ENCODE measurements around the gene SPAG9.
"Not testable (repeated sequence)": the region's sequence is repeated elsewhere in the genome, so short reads cannot be mapped to it uniquely, and the experiment has no call there.

SPAG9 gene

DNA sequence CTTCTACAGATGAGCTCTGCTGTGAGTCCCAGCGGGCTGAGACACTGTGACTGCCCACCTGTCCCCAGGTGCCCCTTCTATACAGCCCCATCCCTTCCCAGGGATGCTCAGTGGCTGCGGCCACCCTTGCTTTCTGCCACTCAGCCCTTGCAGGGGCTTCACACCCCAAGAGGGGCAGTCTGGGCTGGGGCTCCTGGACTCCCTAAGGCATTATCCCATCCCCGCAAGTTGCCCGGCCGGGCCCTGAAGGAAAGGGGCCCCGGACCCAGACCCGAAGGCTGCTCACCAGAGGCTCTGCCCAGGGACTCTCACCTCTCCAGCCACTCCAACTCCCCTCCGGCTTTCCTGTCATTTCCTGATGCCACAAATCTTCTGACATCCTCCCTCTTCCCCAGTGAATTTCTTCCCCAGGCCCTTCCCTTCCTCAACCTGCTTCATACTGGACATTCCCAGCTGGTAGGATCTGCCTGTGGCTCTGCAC lies 166.0 kb downstream of the SPAG9 start:
- no peak for DNase-seq (ENCODE audit: low spot score)

DNA sequence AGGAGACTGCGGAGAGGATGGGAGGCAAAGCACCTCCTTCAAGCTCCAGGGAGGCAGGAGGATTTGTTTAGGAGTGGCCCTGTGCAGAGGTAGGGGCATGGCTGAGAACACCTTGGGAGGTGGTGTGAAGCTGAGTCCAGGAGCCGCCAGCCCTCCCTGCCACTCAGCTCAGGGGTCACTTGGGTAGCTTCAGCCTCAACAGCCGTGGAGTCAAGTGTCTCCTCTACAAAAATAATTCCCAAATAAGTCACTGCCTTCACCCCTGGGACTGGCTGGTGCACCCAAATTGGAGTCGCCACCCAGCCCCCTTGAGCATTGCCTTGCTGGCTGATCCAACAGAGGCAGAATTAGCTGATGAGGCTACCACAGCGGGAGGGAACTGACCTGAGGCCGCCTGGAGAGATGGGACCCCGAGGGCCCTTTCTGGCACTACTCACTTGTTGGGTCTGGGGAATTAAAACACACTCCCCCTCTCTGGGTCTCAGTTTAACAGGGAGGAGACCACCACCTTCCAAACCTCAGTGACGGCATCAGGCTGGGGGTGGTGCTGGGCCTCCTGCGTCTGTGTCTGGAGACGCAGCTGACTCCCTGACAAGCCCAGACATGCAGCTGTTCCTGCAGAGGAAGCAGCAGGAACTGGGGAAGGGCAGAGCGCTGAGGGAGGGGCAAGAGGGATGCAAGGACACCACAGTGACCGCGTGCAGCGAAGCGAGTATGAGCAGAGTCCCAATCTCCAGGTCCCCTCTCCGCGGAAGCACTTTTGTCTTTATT lies 166.7 kb downstream of the SPAG9 start:
- no peak for DNase-seq (ENCODE audit: low spot score)

DNA sequence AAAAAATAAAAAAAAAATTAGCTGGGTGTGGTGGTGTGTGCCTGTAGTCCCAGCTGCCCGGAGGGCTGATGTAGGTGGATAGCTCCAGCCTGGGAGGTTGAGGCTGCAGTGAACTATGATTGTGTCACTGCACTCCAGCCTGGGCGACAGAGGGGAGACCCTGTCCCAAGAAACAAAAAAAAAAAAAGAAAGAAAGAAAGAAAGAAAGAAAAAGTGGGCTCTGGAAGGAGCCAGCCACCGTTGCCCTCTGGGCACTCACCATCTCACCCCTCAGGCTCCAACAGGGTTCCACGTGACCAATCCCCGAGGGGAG lies 167.2 kb downstream of the SPAG9 start:
- DNase-seq (ENCODE audit: low spot score) = no peak

DNA sequence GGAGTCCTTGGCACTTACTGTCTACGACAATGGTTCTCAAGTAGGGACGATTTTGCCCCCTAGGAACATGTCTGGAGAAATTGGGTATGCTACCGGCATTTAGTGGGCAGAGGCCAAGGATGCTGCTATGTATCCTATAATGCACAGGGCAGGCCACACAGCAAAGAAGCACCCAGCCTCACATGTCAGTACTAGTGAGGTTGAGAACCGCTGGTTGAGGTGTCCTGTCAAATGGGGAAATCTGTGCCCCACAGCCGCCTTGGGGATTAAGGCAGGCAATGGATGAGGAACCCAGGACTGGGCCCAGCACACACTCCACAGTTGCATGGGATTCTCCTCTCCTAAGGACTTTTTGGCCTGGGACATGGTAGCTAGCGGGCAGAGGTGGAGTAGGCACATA lies 167.8 kb downstream of the SPAG9 start:
- no peak for DNase-seq (ENCODE audit: low spot score)

DNA sequence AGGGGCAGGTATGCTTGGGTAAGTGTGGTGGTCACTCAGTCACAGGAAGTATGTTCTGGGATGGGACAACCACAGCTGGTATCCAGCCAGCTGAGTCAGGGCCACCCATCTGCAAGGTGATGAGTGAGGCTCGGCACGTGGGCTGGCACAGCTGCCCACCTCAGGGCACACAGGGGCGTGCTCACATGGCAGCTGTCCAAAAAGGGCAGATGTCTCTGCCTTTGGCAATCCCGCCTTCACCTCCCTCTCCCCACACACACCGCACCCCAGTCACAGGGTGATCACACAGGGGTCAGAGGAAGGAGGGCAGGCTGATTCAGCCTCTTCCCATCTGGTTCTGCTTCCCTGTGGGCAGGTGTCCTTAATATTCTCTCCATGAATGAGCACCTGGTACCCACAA lies 168.7 kb downstream of the SPAG9 start:
- peak; percentile 62 for DNase-seq (ENCODE audit: low spot score)

DNA sequence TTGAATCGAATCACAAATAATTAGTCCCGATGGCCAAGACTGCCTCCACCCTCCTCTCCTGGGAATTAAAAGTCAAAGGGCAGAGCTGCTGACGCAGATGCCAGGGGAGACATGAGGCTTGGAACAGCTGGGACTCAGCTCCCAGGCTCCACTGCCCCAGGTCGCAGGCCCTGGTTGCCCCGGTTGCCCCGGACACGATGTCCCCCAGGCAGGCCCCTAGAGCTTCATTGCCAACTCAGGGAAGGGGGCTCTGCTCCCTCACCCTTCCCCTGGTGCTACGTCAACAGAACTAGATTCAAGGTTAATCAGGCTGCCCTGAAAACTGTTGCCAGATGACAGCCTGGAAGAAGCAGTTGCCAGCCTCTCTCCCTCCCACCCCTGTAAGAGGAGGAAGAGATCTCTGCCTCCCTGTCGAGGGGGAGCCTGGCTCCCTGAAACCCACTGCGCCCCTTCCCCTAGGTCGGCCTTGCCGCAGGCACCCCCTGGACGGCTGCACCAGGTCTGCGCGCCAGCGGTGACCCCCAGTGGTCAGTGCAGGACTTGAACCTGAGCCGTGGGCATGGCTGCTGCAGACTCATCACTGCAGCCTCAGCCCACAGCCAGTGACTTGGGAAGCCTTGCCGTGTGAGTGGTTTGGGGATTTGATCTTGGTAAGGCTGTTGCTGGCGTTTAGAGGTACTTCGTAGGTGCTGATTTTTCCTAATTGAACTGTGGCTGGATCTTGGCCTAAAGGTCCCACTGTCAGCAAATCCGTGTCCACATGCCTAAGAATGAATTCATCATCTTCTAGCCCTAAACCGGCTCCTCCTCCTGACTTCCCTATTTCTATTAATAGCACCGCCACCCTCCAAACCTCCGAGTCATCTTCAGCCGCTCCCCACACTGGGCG lies 170.4 kb downstream of the SPAG9 start:
- DNase-seq (ENCODE audit: low spot score) = peak; percentile 53

DNA sequence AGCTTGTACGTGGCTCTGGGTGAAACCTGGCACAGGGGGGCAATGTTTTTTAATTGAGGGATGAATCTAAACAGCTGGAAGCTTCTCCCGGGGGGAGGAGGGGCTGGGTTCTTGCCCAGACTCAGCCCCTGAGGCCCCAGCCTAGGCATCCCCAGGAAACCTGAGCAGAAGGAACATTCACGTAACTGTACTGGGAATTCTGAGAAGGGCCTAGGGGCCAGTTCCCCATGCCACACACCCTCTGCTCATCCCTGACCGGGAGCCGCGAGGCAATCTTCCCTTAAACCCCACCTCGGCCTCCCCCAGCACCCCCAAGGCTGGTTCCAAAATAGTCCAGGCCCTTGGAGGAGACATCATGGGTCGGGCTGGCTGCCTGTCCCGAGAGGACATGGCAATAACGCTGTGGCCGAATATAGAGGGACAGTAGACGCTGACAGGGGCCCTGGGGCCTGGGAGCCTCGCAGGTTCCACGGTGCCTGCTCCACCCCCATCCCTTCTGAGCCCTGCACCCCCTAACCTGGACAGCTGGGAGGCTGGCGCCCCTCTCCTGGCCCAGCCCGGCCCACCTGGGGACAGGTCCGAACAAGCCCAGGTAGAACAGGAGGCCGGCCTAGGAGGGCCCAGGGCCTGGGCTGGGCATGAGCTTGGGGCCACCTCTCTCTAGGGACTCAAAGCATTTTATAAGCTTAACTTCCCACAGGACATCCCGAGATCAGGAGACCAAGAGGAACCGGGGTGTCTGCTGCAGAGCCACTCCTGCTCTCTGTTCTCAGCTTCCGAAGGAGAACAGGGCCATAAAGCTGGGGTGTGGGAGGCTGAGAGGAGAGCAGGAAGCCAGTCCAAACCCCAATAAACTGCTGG lies 171.3 kb downstream of the SPAG9 start:
- DNase-seq (ENCODE audit: low spot score) = no peak

DNA sequence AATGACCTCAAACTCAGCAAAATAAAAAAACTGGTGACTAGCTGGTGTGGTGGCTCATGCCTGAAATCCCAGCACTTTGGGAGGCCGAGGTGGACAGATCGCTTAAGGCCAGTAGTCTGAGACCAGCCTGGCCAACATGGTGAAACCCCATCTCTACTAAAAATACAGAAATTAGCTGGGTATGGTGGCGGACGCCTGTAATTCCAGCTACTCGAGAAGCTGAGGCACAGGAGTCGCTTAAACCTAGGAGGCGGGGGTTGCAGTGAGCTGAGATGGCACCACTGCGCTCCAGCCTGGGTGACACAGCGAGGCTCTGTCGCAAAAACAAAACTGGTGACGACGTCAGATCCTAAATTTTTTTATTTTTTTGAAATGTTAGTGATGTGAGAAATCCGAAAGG lies 172.0 kb downstream of the SPAG9 start:
- DNase-seq (ENCODE audit: low spot score) = no peak

DNA sequence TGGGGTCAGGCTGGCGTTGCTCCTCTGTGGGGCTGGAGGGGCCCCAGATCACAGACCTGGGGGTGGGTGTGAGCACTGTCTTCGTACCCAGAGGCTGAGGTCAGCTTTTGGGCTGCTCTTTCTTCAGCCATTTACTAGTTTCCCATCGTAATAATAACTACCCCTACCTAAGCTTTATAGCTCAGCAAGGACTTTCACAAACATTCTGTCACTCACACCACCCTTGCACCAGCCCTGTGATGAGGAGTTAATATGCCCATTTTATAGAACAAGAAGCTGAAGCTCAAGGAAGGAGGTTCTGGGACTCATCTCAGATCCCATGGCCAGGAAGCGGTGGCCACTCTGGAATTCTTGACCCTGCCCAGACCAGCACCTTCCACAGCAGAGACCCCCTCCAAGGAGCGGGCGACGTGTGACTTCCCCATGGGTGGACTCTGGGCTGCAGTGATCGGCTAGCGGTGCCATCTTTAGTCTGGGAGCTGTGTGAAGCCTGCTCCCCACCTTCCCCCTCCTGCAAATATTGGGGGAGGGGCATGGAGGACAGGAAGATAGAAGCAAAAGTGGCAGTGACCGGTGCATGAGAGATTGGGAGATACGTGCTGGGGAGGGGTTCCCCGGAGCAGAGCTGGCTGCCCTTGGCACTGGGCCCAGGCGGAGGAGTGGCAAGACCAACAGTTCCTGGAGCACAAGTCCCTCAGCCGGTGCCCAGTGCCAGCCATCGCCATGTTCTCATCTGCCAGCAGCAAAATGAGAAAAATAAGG lies 172.7 kb downstream of the SPAG9 start:
- no peak for DNase-seq (ENCODE audit: low spot score)

DNA sequence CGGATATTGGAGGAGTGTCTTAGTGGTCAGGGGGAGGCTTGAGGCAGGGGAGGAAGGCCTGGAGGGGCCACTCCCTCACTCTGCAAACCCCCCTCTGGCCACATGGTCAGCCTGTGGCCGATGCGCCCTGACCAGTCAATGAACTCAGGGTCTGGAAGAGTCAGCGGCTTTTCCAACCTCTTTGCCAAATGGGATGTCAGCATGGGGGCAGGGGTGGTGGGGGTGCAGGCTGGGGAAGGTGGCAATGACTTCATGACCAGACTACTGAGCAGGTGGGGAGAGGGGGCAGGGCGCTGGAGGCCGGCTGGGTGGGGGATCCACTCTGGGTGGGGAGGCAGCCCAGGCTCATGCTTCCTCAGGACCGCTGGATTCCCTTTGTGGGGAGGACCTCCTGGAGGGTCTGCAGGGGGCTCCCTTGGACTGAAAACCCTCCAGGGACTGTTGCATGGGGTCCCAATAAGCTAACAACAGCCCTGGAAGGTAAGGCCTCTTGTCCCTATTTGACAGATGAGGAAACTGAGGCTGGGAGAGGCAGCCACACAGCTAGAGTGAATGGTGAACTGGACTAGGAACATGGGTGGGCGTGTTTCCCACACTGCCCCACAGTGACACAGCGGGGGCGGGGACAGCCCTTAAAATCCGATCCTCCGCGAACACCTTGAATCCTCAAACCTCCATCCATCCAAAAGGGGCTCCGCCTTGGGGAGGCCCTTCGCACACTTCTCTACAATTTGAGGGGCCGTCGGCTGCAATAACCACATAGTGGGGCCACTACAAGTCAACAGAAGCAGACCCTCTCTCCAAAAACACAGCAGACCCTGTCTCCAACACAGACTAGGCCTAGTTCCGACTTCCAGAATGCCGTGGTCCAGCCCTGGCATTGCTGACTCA lies 173.5 kb downstream of the SPAG9 start:
- DNase-seq (ENCODE audit: low spot score) = no peak

DNA sequence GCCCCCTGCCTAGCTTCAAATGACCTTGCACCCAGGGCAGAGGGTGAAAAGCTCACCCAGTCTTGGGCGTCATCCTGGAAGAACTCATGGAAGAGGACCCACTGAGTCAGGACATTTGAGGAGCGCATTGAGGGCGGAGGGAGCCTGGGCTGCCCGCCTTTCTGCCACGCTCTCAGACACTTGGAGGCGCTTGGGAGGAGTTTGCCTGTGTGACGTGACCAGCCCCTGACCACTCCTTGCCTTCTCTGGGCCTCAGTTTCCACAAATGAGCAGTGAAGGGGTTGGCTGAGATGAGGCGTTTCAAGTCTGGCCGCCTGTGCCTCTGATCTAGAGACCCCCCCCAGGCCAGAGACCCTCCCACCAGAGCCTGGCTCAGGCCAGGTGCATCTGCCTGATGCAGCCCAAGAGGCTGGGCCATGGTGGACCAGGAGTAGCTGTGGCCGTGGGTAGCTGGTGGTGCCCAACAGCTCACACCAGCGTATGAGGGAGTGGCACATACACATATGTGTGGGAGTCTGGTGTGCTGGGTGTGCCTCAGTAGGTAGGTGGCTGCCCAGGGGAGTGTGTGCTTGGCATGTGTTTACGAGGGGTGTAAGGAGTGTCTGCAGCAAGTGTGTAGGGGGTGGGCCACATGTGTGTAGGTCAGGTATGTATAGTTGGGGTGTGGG lies 174.3 kb downstream of the SPAG9 start:
- no peak for DNase-seq (ENCODE audit: low spot score)

DNA sequence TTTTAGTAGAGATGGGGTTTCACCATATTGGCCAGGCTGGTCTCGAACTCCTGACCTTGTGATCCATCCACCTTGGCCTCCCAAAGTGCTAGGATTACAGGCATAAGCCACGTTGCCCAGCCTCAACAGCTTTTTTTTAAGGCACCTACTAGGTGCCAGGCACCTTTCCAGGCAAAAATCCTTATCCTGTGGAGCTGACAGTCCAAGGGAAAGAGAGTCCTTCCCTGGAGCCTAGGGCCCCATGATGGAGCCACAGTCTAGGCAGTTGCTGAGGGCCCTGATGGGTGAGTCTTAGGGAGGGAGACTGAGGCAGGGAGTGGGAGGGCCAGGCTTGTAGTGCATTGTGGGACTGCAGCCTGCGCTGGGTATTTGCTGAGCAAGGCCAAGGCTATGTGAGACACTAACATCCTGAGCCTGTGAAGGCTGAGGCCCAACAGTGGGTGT lies 174.9 kb downstream of the SPAG9 start:
- DNase-seq (ENCODE audit: low spot score) = no peak

DNA sequence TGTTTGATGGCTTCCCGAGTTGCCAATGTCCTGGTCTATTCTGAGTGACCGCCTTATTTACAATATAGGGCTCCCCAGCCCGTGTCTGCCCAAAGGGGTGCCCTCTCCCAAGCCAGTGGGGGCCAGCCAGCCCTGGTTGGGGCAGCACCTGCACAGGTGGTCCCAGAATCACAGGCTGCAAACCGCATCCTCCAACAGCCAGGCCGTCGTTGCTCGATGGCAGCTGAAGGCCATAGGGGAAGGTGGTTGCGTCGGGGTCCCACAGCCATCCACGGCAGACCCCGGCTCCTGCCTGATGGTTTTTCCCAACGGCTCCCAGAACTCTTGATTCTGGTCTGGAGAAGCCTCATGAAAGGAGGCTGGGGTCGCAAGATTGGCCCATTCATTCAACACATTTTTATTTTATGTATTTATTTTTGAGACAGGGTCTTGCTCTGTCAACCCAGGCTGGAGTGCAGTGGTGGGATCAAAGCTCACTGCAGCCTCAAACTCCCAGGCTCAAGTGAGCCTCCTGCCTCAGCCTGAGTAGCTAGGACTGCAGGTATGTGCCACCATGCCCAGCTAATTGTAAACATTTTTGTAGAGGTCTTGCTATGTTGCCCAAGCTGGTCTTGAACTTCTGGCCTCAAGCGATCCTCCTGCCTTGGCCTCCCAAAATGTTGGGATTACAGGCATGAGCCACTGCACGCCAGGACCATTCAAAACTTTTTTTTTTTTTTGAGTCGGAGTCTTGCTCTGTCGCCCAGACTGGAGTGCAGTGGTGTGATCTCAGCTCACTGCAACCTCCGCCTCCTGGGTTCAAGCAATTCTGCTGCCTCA lies 175.6 kb downstream of the SPAG9 start:
- no peak for DNase-seq (ENCODE audit: low spot score)

DNA sequence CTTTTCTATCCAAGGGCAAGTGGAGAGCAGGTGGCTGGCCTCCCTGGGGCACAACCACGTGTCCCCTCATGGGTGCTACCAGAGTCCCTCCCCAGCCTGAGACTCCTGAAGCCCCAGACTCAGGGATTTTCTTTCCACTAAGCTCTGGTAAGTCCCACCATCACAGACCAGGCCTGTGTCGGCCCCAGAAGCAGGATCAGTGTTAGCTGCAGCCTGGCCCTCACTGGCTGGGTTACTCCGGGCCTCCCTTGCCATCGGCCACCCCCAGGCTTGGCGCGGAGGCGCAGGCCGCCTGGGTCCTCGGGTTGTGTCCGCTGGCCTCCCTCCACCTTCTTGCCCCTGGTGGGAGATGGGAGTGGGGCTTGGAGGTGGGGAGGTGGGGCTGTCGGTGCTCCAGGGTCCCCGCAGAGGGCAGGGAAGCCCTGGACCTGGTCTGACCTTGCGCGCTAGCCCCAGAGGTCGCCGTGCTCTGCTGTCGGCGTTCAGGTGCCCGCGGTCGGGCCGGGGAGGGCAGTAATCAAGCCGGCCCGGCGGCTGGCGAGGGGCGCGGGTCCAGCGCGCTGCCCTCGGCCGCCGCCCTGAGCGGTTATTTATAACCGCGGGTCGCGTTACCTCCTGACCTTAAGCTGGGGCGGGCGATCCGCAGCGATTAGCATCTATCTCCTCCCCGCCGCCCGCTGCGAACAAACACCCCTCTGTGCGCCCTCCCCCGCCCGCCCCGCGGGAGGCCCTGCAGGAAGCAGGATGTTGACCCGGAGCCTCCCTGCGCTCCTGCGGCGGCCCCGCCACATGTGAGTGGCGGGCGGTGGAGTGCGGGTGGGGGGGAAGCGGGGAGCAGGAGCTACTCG lies 176.4 kb downstream of the SPAG9 start:
- DNase-seq (ENCODE audit: low spot score) = peak; percentile 39

DNA sequence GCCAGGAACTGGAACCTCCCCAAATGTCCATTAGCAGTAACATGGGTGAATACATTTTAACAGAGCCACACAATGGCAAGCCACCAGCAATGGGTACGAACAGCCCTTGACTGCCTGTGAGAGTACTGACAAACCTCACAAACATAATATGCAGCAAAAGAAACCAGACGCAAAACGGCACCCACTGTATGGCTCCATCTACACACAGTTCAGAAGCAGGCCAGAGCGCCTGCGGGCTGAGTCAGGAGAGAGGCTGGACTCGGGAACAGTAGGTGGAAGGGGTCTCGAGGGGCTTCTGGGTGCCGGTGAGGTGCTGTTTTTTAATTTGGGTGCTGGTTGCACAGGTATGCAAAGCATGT lies 177.1 kb downstream of the SPAG9 start:
- DNase-seq (ENCODE audit: low spot score) = no peak

DNA sequence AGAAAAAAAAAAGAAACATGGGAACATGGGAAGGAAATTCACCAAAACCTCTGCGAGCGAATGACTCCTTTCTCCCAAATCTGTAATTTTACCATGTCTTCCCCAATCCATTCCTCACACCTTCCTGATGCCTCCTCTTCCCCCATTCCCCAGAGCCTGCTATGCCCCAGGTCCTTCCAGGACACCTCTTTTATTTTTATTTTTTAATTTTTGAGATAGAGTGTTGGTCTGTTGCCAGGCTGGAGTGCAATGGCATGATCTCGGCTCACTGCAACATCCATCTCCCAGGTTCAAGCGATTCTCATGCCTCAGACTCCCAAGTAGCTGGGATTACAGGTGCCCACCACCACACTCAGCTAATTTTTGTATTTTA lies 179.0 kb downstream of the SPAG9 start:
- not testable (repeated sequence) for DNase-seq (ENCODE audit: low spot score)

DNA sequence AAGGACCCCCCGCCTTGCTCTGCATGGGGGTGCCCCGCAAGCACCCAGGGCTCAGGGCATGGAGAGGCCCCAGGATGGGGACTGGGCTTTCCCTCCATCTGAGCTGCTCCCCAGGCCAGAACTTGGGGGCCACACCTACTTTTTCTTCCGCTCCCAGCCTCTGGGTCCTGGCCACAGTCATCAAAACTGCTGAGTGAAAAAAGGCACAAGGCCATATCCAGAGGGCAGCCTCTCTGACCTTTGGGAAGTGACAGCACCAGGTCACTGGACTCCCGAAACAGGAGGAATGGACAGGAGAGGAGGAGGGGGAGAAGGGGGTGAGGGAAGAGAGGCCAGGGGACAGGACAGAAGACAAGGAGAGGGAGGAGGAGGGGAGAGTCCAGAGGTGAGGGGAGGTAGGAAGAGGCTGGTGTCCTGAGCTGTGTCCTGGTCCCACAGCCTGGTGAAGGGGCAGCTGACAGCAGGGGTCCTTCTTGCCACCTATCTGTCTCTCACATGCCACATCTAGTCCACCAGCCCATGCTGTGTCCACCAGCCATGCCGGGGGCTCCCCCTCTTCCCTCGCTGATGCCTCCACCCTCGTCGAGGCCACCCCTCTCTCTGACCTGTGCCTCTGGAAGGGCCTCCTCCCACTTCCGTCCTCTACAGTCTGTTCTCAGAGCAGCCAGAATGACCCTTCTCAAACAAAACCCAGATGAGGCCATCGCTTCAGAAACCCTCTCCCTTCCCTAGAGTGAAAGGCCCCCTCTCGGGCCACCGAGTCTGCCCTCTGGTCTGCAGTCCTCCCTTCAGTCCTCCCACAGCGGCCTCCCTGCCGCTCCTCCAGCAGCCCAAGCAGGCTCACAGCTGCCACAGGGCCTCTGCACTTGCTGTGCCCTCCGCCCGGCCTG lies 180.6 kb downstream of the SPAG9 start:
- DNase-seq (ENCODE audit: low spot score) = no peak

DNA sequence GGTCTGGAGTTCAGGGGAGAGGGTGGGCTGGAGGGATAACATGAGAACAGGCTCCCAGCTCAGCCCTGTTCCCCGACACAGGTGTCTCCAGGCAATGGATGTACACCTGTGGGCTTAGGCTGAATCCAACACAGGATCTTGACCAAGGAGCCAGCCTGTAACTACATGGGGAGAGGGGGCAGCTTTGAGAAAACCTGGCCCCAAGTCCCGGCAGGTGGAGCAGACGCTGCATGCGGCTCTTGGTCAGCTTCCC lies 181.2 kb downstream of the SPAG9 start:
- no peak for DNase-seq (ENCODE audit: low spot score)
